HUES64 (cell line): ENCODE data around the gene MFNG.

ENCODE experiments used
- H3K27ac ChIP-seq: 2 replicates; pipeline ENCODE4 v1.7.0; 2013; ENCODE audit warnings: low read depth, low read length, inconsistent platforms
- H3K27me3 ChIP-seq: 2 replicates; pipeline ENCODE4 v1.6.1; 2013; ENCODE audit warnings: mild to moderate bottlenecking, low read length; ENCODE audit not compliant: insufficient read depth
- H3K36me3 ChIP-seq: 2 replicates; pipeline ENCODE4 v1.6.1; 2013; ENCODE audit warnings: mild to moderate bottlenecking, low read length; ENCODE audit not compliant: insufficient read depth
- H3K4me1 ChIP-seq: 2 replicates; pipeline ENCODE4 v1.6.1; 2013; ENCODE audit warnings: mild to moderate bottlenecking, low read length, moderate library complexity; ENCODE audit not compliant: insufficient read depth
- H3K4me3 ChIP-seq: 2 replicates; pipeline ENCODE4 v1.5.1; 2013; ENCODE audit warnings: mild to moderate bottlenecking, low read length, moderate library complexity
- H3K9ac ChIP-seq: 2 replicates; pipeline ENCODE4 v1.6.1; 2013; ENCODE audit warnings: mild to moderate bottlenecking, low read depth, low read length
- H3K9me3 ChIP-seq: 2 replicates; pipeline ENCODE4 v1.6.1; 2013; ENCODE audit warnings: low read depth, low read length; ENCODE audit not compliant: insufficient read depth
- WGBS: fragments of 150-250, 120-280 bp; methylation state at CpG from one replicate; pipeline ENCODE4 v1.1.7; 2013; ENCODE audit warnings: missing lambda C conversion rate; 5-methylcytosine and 5-hydroxymethylcytosine counted together

MFNG gene

DNA sequence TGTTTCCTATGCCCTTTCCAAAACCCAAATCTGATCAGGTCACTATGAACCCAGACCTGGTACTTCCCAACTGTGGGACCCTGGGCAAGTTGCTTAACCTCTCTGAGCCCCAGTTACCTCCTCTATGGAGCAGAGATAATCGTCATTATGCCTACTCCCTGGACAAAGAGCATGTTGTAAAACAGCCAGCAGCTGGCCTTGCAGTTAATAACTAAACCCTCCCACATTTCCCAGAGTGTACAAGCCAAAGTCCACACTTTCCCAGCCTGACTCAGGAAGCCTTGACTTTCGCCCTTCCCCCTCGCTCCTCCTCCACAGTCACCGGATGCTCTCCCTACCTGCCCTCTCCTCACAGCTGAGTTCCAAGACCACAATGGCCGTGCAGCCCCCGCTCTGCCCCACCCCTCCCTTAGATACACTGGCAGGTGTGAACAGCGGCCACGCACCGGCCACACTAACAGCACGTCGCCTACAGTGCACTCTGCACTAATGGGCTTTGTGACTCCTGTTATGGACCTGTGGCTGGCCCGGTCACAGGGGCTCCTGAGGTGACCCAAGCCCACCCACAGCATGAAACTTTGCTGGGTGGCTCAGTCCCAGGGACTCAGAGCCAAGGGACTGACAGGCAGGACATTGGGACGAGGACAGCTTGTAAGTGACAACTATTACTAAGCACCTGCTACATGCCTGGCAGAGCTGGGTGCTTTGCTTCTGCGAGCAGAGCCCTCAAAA, 15.6 kb upstream of the MFNG start:
- Histone ChIP-seq H3K9ac (peak overlapping the region; percentile 7; the same call in 1 of the 2 replicates), H3K4me3 (no peak overlapping the region), H3K36me3 (0 out of 2 replicates have a peak, but pooled peaks cover 5% of the 10 kb centered on the region), H3K27ac (no peak overlapping the region; the same call in 1 of the 2 replicates), H3K4me1 (peaks cover 8% of the 10 kb centered on the region), H3K27me3 (no peaks in the 10 kb centered on the region), H3K9me3 (no peaks in the 10 kb centered on the region)
- WGBS = 59% methylated on average over 14 of the region's 14 CpGs

DNA sequence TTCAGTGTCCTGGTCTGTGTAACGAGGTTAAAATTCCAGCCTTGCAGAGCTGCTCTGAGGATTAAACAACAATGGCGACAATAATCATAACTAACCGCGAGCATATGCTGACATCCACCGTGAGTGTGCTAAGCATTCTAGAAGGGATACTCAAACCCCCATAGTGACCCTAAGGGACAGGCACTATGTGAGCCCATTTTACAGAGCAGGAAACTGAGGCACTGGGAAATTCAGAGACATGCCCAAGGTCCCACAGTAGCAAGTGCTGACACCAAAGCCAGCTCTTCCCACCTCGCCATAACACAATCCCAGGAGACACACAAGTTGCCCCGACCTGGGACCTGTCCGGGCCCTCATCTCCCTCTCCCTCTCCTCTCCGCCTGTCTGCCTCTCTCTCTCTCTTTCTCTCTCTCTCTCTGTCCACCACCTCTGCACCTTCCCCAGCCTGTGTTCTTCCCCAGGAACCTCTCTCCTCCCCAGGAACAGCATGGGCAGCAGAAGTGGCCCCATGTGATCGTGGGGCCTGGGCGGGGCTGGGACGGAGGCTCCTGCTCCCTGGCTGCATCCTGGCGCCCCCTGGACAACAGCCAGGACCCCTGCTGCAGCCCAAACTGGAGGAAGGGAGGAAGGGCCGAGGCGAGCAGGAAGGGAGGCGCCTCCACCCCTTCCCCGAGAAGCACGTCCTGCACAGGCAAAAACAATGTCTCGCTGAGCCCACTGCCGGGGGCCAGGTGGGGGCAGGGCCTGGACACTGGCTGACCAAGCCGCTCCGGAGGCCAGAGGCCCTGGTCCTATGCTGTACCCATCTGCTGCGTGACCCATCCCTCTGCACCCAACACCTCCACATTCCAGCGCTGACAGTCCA, 14.8 kb upstream of the MFNG start:
- WGBS = 71% methylated on average over 24 of the region's 24 CpGs
- H3K4me3 ChIP-seq = no peak overlapping the region
- H3K9ac ChIP-seq = peak overlapping the region; percentile 7; the same call in 1 of the 2 replicates
- H3K9me3 ChIP-seq = no peaks in the 10 kb centered on the region
- H3K36me3 ChIP-seq = 0 out of 2 replicates have a peak, but pooled peaks cover 5% of the 10 kb centered on the region
- H3K27me3 ChIP-seq = no peaks in the 10 kb centered on the region
- H3K4me1 ChIP-seq = peaks cover 8% of the 10 kb centered on the region
- H3K27ac ChIP-seq = no peak overlapping the region

GRCh38 chr22:37499789-37500540, 13.8 kb upstream of the MFNG start:
- Histone ChIP-seq H3K36me3 (0 out of 2 replicates have a peak, but pooled peaks cover 5% of the 10 kb centered on the region), H3K27ac (no peak overlapping the region), H3K4me1 (peaks cover 8% of the 10 kb centered on the region), H3K27me3 (no peaks in the 10 kb centered on the region), H3K9me3 (no peaks in the 10 kb centered on the region), H3K9ac (no peak overlapping the region), H3K4me3 (no peak overlapping the region)
- 92% methylated on average over 12 of the region's 13 CpGs for WGBS

- Histone ChIP-seq H3K9me3 (no peaks in the 10 kb centered on the region), H3K4me1 (peaks cover 8% of the 10 kb centered on the region), H3K4me3 (no peak overlapping the region), H3K27ac (no peak overlapping the region), H3K36me3 (0 out of 2 replicates have a peak, but pooled peaks cover 5% of the 10 kb centered on the region), H3K9ac (no peak overlapping the region), H3K27me3 (no peaks in the 10 kb centered on the region)
- 83% methylated on average over 12 of the region's 12 CpGs for whole genome bisulfite sequencing
Observed at GRCh38 chr22:37499027-37499707, 13.0 kb upstream of the MFNG start.

DNA sequence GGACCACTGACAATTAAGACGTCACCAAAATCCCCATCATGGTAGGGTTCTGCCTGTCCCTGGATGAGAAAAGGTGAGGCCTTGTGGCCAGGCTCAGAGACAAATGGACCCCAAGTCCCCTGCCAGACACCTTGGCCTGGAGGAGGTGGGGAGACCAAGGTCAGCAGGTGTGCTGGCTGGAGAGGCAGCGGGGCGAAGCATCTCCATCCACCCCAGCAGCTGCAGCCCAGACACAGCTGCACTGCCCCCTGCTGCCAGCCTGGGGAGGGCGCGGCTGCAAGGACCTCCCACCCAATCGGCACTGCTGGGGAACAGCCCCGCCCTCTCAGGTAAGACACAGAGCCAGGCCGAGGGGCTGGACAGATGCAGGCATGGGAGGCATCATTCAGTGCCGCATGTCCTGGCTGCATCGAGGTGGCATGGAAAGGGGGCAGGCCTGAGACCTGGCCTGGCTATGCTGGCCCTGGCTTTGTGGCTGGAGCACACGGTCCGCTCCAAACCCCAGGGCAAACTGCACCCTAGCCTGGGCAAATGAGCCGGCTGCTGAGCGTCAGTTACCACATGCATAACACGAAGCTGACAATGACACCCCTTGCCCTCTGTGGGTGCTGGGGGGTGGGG, 12.2 kb upstream of the MFNG start:
- Histone ChIP-seq H3K36me3 (no peaks in the 10 kb centered on the region), H3K27ac (no peak overlapping the region), H3K9ac (no peak overlapping the region), H3K4me1 (peaks cover 8% of the 10 kb centered on the region), H3K4me3 (no peak overlapping the region), H3K9me3 (no peaks in the 10 kb centered on the region), H3K27me3 (no peaks in the 10 kb centered on the region)
- WGBS = 47% methylated on average over 15 of the region's 15 CpGs

DNA sequence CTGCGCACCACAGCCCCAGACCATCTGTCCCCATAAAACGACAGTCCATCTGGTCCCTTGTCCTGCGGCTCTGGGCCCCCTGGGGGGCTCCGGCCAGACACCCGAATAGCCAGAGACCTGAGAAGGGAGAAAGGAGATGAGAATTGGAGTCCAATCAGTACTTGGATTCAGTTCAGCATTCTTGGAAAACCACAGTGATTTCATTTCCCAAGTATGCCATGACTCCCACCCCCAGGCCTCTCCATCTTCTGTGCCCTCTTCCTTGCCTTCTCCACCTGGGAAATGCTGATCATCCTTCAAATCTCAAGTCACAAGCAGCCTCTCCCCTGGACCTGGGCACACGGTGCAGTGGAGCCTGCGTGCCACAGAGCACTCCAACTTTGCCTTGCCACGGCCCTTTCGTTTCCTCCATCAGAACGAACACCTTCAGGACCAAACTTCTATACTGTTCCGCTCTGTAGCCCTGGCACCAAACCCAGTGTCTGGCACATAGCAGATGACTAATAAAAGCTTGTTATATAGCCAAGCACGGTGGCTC, 10.9 kb upstream of the MFNG start:
- H3K27ac ChIP-seq = no peak overlapping the region

GRCh38 chr22:37496651-37497050, 10.5 kb upstream of the MFNG start:
- H3K27ac ChIP-seq = no peak overlapping the region
- H3K9me3 ChIP-seq = no peaks in the 10 kb centered on the region
- H3K4me1 ChIP-seq = peaks cover 6% of the 10 kb centered on the region
- no peaks in the 10 kb centered on the region for H3K36me3 ChIP-seq
- H3K9ac ChIP-seq = no peak overlapping the region
- no peak overlapping the region for H3K4me3 ChIP-seq
- H3K27me3 ChIP-seq = no peaks in the 10 kb centered on the region
- 84% methylated on average over 11 of the region's 11 CpGs for WGBS

More for the DNA sequence above, 10.9 kb upstream of the MFNG start:
- H3K27me3 ChIP-seq = no peaks in the 10 kb centered on the region
- H3K9me3 ChIP-seq = no peaks in the 10 kb centered on the region
- no peaks in the 10 kb centered on the region for H3K36me3 ChIP-seq
- WGBS = 94% methylated on average over 12 of the region's 12 CpGs
- H3K4me1 ChIP-seq = peaks cover 8% of the 10 kb centered on the region
- H3K4me3 ChIP-seq = no peak overlapping the region
- H3K9ac ChIP-seq = no peak overlapping the region

DNA sequence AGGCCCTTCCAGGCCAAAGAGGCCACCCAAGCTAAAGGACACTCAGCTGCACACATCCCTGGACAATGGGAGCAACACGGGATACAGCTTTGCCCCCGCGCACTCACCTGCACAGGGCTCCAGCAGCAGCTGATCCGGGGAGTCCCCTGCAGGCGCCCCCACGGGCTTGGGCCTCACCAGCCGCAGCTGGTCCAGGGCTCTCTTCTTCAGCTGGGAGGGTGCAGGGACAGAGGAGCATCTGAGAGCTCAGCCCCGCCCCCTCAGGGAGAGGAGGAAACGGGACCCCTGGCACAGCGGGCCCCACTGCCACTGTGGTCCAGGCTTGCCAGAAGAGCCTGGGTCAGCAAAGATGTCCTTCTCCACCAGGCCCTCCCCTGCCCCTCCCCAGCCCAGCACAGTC, 7.8 kb upstream of the MFNG start:
- no peak overlapping the region for H3K4me3 ChIP-seq
- no peak overlapping the region for H3K9ac ChIP-seq
- WGBS = 91% methylated on average over 10 of the region's 10 CpGs
- no peak overlapping the region for H3K27ac ChIP-seq
- H3K4me1 ChIP-seq = no peaks in the 10 kb centered on the region
- no peaks in the 10 kb centered on the region for H3K36me3 ChIP-seq
- no peaks in the 10 kb centered on the region for H3K9me3 ChIP-seq
- H3K27me3 ChIP-seq = no peaks in the 10 kb centered on the region

DNA sequence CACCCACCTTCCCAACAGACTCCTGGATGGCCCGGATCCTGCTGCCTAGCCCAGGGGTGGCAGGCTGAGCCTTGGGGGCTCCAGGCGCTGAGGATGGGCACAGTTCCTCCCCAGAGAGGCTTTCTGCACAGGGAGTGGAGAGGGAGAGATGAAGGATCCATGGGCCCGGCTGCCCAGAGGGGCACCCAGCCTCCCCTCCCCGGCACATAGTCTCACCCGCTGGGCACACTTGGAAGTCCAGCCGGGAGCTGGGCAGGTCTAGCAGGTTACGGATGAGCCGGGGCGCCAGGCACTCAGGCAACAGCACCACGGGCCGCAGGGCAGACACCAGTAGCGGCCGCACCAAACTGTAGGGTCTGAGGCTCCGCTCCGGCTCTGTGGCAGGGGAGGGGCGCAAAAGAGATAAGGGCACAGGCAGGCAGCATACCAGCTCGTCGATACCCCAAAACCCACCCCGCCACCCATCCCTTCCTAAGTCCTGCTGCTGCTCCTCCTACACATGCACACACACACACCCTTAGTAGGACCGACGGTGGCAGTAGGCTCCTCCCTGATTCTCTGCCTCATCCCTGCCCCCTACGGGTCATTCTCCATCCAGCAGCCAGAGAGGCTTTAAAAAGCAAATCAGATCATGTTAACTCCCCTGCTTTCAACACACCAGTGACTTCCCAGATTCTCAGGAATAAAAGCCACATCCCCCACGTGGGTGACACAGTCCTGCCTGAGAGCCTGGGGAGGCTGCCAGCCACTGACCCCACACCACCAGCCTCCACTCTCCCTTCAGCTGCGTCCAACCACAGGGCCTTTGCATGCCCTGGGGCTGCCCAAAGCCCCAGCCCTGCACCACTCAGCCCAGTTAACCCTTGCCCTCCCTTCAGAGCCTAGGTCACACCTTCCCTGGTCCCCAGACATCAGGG, 6.5 kb upstream of the MFNG start:
- H3K36me3 ChIP-seq = no peaks in the 10 kb centered on the region
- H3K9ac ChIP-seq = no peak overlapping the region
- H3K4me3 ChIP-seq = no peak overlapping the region
- H3K9me3 ChIP-seq = no peaks in the 10 kb centered on the region
- no peaks in the 10 kb centered on the region for H3K4me1 ChIP-seq
- WGBS = 74% methylated on average over 23 of the region's 24 CpGs
- H3K27ac ChIP-seq = no peak overlapping the region
- H3K27me3 ChIP-seq = no peaks in the 10 kb centered on the region
